ENCODE results near the gene CDKN2B.

CDKN2B gene

DNA sequence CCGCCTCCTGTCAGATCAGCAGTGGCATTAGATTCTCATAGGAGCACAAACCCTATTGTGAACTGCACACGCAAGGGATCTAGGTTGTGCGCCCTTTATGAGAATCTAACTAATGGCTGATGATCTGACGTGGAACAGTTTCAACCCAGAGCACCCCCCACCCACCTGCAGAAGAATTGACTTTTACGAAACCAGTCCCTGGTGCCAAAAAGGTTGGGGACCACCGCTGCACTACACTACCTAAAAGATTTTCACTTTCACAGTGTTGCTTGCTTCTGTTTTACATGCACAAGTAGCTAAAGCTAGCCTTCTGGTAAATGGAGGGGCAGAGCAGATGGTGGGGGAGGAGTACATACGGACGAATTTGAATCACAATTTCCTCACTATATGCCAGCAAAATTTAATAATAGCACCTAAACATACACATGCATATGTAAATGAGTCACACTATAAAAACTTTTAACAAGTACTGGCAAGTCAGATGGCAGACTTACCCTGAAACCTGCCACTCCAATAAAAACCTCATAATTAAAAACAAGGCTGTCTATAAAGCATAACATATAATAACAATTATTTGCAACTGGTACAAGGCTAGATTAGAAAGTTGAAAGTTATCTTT, 24.0 kb upstream of the CDKN2B start:
- no peak for DNase-seq (ENCODE audit: low spot score)

DNA sequence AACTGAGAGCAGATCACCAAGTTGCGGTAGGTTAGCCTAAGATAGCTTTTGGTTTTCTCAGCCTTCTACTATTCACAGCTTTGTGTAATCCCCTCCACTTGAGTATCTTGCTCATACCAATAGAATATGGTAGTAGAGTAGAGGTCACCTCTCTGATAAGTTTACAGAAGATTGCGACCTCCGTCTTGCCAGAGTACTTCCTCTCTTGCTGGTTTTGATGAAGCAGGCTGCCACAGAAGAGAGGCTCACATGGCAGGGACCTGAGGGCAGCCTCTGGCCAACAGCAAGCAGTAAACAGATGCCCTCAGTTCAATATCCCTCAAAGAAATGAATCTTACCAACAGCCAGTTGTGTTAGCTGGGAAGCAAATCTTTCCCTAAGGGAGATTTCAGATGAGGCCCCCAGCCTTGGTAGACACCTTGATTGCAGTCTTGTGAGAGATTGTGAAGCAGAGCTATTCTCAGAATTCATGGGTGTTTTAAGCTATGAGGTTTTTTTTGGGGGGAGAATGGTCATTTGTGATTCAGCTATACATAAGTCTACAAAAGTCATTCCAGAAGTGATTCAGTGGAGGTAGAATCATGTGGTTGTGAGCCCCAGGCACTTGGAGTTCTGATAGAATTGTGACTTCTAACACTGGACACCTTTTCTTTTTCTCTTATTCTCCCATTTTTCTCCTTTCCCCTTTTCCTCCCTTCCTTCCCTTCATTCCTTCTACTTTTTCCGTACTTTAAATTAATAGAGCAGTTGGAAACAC, 22.7 kb upstream of the CDKN2B start:
- no peak for DNase-seq (ENCODE audit: low spot score)

DNA sequence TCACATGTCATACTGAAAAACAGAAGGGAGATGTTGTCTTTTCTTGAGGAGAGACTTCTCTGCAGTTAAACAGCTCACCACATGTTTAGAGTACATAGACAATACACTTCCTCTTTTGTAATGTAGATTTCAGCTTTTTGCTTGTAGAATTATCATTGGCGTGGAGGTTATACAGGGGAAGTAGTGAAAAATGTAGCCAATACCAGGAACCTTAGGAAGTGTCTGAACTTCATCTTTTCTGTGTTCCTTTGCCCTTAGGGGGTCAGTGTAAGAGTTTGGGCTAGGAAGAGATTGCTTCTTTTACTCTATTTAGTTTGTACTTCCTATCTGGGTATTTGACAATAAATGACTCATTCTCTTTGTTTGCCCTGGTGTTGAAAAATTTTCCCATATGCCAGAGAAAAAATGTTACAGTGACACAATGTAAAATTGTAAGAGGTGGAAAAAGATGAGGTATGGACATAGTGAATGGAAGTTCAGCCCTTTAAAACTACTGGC, 21.0 kb upstream of the CDKN2B start:
- no peak for DNase-seq (ENCODE audit: low spot score)

DNA sequence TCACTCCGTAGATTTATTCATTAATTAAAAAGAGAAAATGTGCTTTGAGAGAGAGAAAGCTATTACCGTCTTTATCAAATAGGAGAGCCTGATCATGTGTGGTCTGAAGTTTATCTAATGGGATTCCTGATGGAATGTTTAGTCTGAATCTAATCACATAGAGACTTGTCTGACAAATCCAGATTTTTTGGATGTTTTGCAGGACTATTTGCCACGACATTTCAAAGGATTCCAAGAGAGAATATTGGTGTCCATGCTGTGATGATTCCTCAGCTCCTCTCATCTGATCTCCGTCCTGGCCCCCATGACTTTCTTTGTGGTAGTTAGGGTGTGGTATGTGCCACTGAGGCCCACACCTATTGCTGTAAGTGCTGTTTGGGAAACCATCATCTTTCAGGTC, 20.1 kb upstream of the CDKN2B start:
- no peak for DNase-seq (ENCODE audit: low spot score)

DNA sequence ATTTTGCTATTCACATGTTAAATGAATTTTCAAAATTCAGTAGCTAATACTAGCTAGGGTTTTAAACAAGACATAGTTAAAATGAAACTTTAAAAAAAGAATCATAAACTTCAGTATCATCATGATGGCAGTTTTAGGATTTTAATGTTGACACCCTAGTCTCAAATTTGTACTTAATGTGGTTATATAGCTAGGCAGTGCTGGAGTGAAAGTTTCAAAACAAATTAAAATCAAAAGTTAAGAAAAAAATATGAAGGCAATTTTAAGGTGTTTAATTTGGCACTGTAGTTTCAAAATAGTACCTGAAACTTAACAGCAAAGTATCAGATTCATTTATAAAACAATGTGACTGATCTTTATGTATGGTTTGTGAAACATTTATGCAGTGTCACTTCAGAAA, 19.3 kb upstream of the CDKN2B start:
- no peak for DNase-seq (ENCODE audit: low spot score)

GRCh38 chr9:22026696-22027095, 17.6 kb upstream of the CDKN2B start:
- no peak for DNase-seq (ENCODE audit: low spot score)

- no peak for DNase-seq (ENCODE audit: low spot score)
These were observed 13.3 kb upstream of the CDKN2B start for GRCh38 chr9:22022396-22022795.

- DNase-seq (ENCODE audit: low spot score): no peak
These were observed 1.9 kb upstream of the CDKN2B start for GRCh38 chr9:22010866-22011625.

- DNase-seq (ENCODE audit: low spot score): no peak
These were observed 382 bp upstream of the CDKN2B start for GRCh38 chr9:22009506-22009867.

- no peak for DNase-seq (ENCODE audit: low spot score)
These were observed 755 bp downstream of the CDKN2B start for GRCh38 chr9:22008384-22008716.

- no peak for DNase-seq (ENCODE audit: low spot score)
These were observed 3.2 kb downstream of the CDKN2B start for GRCh38 chr9:22005702-22006606.

GRCh38 chr9:22005021-22005701, 3.9 kb downstream of the CDKN2B start:
- no peak for DNase-seq (ENCODE audit: low spot score)

- no peak for DNase-seq (ENCODE audit: low spot score)
These were observed 7.1 kb downstream of the CDKN2B start for GRCh38 chr9:22002038-22002437.

- DNase-seq (ENCODE audit: low spot score): no peak
These were observed 11.1 kb downstream of the CDKN2B start for GRCh38 chr9:21998026-21998425.

DNA sequence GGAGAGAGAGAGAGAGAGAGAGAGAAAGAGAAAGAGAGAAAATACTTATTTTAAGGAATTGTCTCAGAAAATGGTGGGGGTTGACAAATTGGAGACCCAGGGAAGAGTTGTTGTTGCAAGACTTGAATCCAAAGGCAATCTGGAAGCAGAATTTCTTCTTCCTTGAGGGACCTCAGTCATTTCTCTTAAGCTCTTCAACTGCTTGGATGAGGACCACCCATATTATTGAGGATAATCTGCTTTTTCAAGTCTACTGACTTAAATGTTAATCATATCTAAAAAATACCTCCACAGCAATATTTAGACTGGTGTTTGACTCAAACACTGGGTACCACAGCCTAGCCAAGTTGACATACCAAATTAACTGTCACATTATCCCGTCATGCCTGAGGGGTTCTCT, 11.6 kb downstream of the CDKN2B start:
- no peak for DNase-seq (ENCODE audit: low spot score)

GRCh38 chr9:21996858-21997257, 12.2 kb downstream of the CDKN2B start:
- no peak for DNase-seq (ENCODE audit: low spot score)

DNA sequence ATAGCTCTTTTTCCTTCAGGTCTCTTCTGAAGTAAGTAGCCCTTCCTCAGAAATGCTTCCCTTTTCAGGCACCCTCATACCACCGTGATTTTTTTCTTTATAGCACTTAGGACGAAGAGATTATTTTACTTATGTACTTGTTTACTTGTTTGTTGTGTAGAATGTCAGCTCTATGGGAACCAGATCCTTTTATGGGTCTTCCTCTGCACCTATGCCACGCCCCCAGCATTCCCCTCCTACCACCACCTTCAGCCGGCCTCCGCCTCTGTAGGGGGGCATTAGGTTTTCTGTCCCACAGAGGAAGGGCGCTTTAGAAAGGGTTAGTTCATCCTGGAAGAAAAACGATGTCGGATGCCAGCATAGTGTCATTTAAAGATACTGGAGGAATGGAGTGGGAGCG, 12.7 kb downstream of the CDKN2B start:
- no peak for DNase-seq (ENCODE audit: low spot score)

DNA sequence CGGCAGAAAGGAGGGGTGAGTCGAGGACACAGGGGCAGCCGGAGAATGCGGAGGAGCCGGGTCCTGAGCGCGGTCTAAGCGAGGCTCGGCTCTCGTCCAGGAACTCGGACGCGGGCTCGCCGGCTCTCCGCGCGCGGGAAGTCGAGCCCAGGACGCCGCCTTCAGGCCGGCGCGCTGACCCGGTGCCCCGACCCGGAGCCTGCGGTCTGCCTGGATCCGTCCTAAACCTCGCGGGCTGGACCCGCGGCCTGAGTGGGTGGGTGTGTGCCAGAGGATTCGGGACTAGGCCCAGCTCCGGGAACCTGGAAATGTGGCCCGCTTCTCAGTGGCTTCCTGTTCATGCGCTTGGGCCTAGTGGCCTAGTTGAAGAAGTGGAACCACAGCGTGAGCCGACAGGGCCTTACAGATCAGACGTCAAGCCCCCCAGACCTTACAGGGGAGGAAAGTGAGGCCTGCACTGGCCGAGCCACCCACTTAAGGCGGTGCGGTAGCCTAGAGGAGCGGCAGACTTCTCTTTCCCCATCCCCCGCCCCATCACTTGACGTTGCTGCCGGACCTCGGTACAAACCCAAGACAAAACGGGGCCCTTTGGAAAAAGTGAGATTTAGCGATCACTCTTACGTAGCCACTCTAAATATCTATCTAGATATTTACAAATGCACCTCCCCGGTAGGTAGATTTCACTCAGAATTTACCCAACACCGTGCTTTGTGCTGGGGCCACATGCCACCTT, 13.3 kb downstream of the CDKN2B start:
- DNase-seq (ENCODE audit: low spot score): peak; percentile 31

- DNase-seq (ENCODE audit: low spot score): peak; percentile 70
These were observed 14.0 kb downstream of the CDKN2B start for GRCh38 chr9:21995006-21995665.

GRCh38 chr9:21994556-21995005, 14.5 kb downstream of the CDKN2B start, which contains the start of gene CDKN2B-AS1:
Gene CDKN2B-AS1 (plus strand): TSS chr9:21994791.
- peak; percentile 66 for DNase-seq (ENCODE audit: low spot score)
